Stromal cell of bone marrow (primary cell): Measurements from ENCODE around the gene TMPRSS11D.

ENCODE experiments used
- DNase-seq: peaks from one replicate; pipeline ENCODE4 v3.0.0-alpha.2; 2012; ENCODE audit warnings: low read depth

TMPRSS11D gene

GRCh38 chr4:67883902-67884301 lies at the start of gene TMPRSS11D:
TSS of gene TMPRSS11D (minus strand) at chr4:67884002. CDS start at chr4:67883933, 69 bp downstream.
- DNase-seq = no peak

GRCh38 chr4:67933038-67933437 lies 49.2 kb upstream of the TMPRSS11D start:
- no peak for DNase-seq

- DNase-seq = no peak
Observed at GRCh38 chr4:67931256-67931655, 47.5 kb upstream of the TMPRSS11D start.

GRCh38 chr4:67929426-67929825 lies 45.6 kb upstream of the TMPRSS11D start:
- no peak for DNase-seq

GRCh38 chr4:67928546-67928945 lies 44.7 kb upstream of the TMPRSS11D start:
- DNase-seq = no peak

- no peak for DNase-seq
Observed at GRCh38 chr4:67927251-67927650, 43.4 kb upstream of the TMPRSS11D start.

- no peak for DNase-seq
Observed at GRCh38 chr4:67926485-67926884, 42.7 kb upstream of the TMPRSS11D start.

GRCh38 chr4:67922697-67923096 lies 38.9 kb upstream of the TMPRSS11D start:
- no peak for DNase-seq

- DNase-seq = no peak
Observed at GRCh38 chr4:67918428-67918827, 34.6 kb upstream of the TMPRSS11D start.

GRCh38 chr4:67915400-67915966 lies 31.7 kb upstream of the TMPRSS11D start:
- no peak for DNase-seq

GRCh38 chr4:67912080-67912479 lies 28.3 kb upstream of the TMPRSS11D start:
- no peak for DNase-seq

- DNase-seq = no peak
Observed at GRCh38 chr4:67911638-67912037, 27.8 kb upstream of the TMPRSS11D start.

- DNase-seq = no peak
Observed at GRCh38 chr4:67911141-67911540, 27.3 kb upstream of the TMPRSS11D start.

GRCh38 chr4:67910585-67910905 lies 26.7 kb upstream of the TMPRSS11D start:
- no peak for DNase-seq

- DNase-seq = no peak
Observed at GRCh38 chr4:67909905-67910584, 26.2 kb upstream of the TMPRSS11D start.

- DNase-seq = no peak
Observed at GRCh38 chr4:67907650-67908049, 23.8 kb upstream of the TMPRSS11D start.

- no peak for DNase-seq
Observed at GRCh38 chr4:67899096-67899495, 15.3 kb upstream of the TMPRSS11D start.

GRCh38 chr4:67897686-67898085 lies 13.9 kb upstream of the TMPRSS11D start:
- DNase-seq = no peak

- DNase-seq = no peak
Observed at GRCh38 chr4:67896421-67897065, 12.7 kb upstream of the TMPRSS11D start.

GRCh38 chr4:67894659-67895058 lies 10.9 kb upstream of the TMPRSS11D start:
- DNase-seq = no peak

- no peak for DNase-seq
Observed at GRCh38 chr4:67892905-67893304, 9.1 kb upstream of the TMPRSS11D start.

GRCh38 chr4:67892253-67892652 lies 8.5 kb upstream of the TMPRSS11D start:
- no peak for DNase-seq

GRCh38 chr4:67891645-67892044 lies 7.8 kb upstream of the TMPRSS11D start:
- no peak for DNase-seq

GRCh38 chr4:67886281-67886680 lies 2.5 kb upstream of the TMPRSS11D start:
- no peak for DNase-seq
